Measurements from ENCODE around the gene DMXL2. TPM values are rescaled to one million over a fixed set of nuclear protein-coding genes. Genes with fewer than 3 reads are reported as not detected.
"Not testable (repeated sequence)": the region's sequence is repeated elsewhere in the genome, so short reads cannot be mapped to it uniquely, and the experiment has no call there.

The DMXL2 gene
- total RNA-seq, 2 donors from 2014 or later: 10.0 to 22.2 TPM

- TF ChIP-seq, protein P1, sequence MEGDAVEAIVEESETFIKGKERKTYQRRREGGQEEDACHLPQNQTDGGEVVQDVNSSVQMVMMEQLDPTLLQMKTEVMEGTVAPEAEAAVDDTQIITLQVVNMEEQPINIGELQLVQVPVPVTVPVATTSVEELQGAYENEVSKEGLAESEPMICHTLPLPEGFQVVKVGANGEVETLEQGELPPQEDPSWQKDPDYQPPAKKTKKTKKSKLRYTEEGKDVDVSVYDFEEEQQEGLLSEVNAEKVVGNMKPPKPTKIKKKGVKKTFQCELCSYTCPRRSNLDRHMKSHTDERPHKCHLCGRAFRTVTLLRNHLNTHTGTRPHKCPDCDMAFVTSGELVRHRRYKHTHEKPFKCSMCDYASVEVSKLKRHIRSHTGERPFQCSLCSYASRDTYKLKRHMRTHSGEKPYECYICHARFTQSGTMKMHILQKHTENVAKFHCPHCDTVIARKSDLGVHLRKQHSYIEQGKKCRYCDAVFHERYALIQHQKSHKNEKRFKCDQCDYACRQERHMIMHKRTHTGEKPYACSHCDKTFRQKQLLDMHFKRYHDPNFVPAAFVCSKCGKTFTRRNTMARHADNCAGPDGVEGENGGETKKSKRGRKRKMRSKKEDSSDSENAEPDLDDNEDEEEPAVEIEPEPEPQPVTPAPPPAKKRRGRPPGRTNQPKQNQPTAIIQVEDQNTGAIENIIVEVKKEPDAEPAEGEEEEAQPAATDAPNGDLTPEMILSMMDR (IDR thresholded peaks at IDR 0.05): no peak
- peaks cover 0 to 16% of the 10 kb centered on the region in 2 donors for H3K4me1 ChIP-seq
- no peaks in the 10 kb centered on the region for H3K9me3 ChIP-seq
- H3K36me3 ChIP-seq: no peaks in the 10 kb centered on the region
- no peaks in the 10 kb centered on the region for H3K27me3 ChIP-seq
- H3K4me3 ChIP-seq: no peak overlapping the region
- H3K27ac ChIP-seq: no peak overlapping the region
- DNase-seq (ENCODE audit: low spot score): no peak
Observed at GRCh38 chr15:51620641-51621040, 1.9 kb downstream of the DMXL2 start.

- Histone ChIP-seq H3K27ac (no peak overlapping the region), H3K9me3 (no peaks in the 10 kb centered on the region), H3K36me3 (no peaks in the 10 kb centered on the region), H3K4me1 (peaks cover 0 to 16% of the 10 kb centered on the region in 2 donors), H3K4me3 (no peak overlapping the region), H3K27me3 (no peaks in the 10 kb centered on the region)
- TF ChIP-seq, protein P1 (IDR thresholded peaks at IDR 0.05): no peak
- no peak for DNase-seq (ENCODE audit: low spot score)
Observed at GRCh38 chr15:51620122-51620521, 2.4 kb downstream of the DMXL2 start.

DNA sequence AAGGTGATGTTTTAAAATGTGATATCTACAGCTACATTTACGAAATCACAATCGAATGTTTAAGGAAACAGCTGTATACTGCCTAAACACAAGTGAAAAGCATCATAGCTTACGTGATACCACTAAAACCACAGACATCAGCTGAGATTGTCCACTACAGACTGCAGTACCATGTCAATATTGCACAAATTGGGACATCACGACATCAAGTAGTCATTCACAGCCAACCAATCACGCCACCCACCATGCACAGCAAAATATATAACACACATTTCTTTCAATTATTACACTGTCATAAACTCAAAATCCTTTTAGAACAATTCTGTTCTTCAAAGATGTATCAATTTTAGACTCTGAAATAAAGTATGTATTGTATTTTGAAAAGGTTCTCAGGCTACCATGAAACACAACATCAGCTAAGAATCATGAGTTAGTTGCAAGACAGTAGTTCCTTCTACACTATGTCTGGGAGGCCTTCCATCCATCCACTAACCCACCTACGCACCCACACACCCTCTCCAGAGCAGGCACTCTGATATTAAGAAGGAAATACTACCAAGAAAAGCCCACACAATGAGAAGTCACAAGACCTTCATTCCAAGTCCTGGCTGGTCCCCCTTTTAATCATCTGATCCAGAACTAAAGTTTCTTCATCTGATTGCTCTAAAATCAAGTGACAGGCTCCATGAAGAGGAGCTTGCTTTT, 3.1 kb downstream of the DMXL2 start:
- Histone ChIP-seq H3K4me1 (peaks cover 0 to 16% of the 10 kb centered on the region in 2 donors), H3K36me3 (no peaks in the 10 kb centered on the region), H3K9me3 (no peaks in the 10 kb centered on the region), H3K4me3 (no peak overlapping the region), H3K27me3 (no peaks in the 10 kb centered on the region), H3K27ac (no peak overlapping the region)
- TF ChIP-seq, protein P1 (IDR thresholded peaks at IDR 0.05): no peak
- DNase-seq (ENCODE audit: low spot score): no peak

DNA sequence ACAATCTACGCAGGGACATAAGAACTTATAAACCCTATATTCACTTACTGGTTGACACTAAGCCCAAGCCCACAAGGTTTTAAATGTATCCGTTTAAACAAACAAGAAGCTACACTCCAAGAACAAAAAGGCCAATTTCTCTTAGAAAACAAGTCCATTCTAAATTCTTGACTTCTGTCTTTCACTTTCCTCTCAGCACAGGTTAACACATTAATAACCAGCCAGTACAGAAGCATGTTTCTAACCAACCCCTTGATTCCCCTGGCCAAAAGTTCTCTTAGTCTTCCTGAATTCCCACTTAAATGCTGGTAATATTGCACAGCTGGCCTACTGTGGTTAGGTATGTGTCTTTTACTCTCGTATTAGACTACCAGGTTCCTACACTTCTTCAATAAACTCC, 4.7 kb downstream of the DMXL2 start:
- DNase-seq (ENCODE audit: low spot score): no peak
- TF ChIP-seq, protein P1 (IDR thresholded peaks at IDR 0.05): no peak
- Histone ChIP-seq H3K4me1 (peaks cover 0 to 12% of the 10 kb centered on the region in 2 donors), H3K4me3 (no peak overlapping the region), H3K9me3 (no peaks in the 10 kb centered on the region), H3K27me3 (no peaks in the 10 kb centered on the region), H3K36me3 (no peaks in the 10 kb centered on the region), H3K27ac (no peak overlapping the region)

DNA sequence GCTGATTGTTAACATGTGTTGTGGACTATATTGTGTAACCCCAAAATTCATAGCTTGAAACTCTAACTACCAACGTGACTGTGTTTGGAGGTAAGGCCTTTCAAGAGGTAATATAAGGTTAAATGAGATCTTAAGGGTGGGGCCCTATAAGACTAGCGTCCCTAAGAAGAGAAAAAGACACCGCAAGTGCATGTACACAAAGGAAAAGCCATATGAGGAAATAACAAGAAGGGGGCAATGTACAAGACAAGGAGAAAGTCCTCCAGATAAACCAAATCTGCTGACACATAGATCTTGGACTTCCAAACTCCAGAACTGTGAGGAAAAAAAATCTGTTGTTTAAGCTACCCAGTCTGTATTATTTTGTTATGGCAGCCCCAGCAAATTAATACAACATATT, 8.6 kb downstream of the DMXL2 start:
- H3K4me3 ChIP-seq: no peak overlapping the region
- H3K27ac ChIP-seq: no peak overlapping the region
- no peaks in the 10 kb centered on the region for H3K27me3 ChIP-seq
- no peak for DNase-seq (ENCODE audit: low spot score)
- H3K36me3 ChIP-seq: no peaks in the 10 kb centered on the region
- TF ChIP-seq, protein P1 (IDR thresholded peaks at IDR 0.05): no peak
- H3K9me3 ChIP-seq: peaks cover 0 to 9% of the 10 kb centered on the region in 2 donors
- no peaks in the 10 kb centered on the region for H3K4me1 ChIP-seq

- not testable (repeated sequence) for H3K27me3 ChIP-seq; H3K4me1 ChIP-seq; H3K36me3 ChIP-seq; DNase-seq (ENCODE audit: low spot score); H3K27ac ChIP-seq; H3K4me3 ChIP-seq; H3K9me3 ChIP-seq
Observed at GRCh38 chr15:51612669-51613068, 9.9 kb downstream of the DMXL2 start.

DNA sequence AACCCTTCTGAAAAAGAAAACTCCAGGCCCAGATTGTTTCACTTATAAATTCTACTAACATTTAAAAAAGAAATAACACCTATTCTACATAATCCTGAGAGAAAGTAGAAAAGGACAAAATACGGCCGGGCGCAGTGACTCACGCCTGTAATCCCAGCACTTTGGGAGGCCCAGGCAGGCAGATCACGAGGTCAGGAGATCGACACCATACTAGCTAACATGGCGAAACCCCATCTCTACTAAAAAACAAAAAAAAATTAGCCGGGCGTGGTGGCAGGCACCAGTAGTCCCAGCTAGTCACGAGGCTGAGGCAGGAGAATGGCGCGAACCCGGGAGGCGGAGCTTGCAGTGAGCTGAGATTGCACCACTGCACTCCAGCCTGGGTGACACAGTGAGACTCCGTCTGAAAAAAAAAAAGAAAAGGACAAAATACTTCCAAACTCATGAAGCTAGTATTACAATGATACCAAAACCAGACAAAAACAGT, 19.1 kb downstream of the DMXL2 start:
- H3K27me3 ChIP-seq; H3K27ac ChIP-seq; H3K9me3 ChIP-seq; H3K4me3 ChIP-seq; DNase-seq (ENCODE audit: low spot score); H3K36me3 ChIP-seq; H3K4me1 ChIP-seq: not testable (repeated sequence)
